ENCODE measurements around the gene GMPR2. TPM values are rescaled to one million over a fixed set of nuclear protein-coding genes. Genes with fewer than 3 reads are reported as not detected.

The GMPR2 gene
- total and polyA plus RNA-seq, 2 experiments from 2014 or later, result 60.6 to 70.6 TPM

DNA sequence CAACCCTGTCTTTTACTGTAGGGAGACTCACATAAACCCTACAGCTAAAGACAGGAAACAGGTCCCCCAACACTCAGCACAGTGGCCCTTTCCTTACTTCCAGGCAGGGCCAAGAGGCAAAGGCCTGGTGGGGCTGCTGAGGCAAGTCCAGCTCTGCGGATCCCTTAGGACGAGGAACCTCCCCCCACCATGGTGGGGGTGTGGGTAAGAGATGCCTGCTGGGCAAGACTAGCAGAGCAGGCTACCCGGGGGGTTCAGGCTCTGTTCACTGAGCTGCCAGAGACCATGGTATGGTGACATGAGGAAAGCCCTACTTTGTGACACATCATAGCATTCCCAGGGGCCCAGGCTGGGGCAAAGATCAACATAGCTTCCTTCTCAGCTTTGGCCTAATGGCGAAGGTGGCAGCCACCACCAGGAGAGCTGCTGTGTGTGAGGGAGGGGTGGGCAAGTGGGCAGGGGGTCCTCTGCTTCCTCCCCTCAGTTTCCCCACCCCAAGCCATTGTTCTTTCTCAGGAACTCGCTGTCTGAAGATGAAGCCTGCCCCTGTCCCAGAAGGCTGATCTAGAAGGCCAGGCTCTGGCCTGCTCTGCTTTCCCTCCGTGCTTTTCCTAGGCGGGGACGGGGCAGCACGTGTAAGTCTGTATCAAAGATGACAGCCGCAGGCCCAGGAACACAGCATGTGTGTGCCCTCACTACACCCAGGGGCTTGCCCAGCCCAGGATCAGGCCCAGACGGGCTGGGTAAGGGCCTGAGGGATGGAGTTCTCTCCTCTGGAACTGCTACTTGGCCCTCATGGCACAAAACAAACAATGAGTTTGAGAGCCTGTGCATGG is 19.8 kb downstream of the GMPR2 start:
- no peak for DNase-seq (ENCODE audit: low spot score)
- no peaks in the 10 kb centered on the region for H3K36me3 ChIP-seq (ENCODE audit: insufficient read depth)
- no peaks in the 10 kb centered on the region for H3K4me1 ChIP-seq (ENCODE audit: insufficient read depth)
- H3K79me2 ChIP-seq (replicated peaks; ENCODE audit: insufficient read depth), result no peaks in the 10 kb centered on the region
- no peaks in the 10 kb centered on the region for H3K27me3 ChIP-seq (ENCODE audit: insufficient read depth)
- Mint-ChIP-seq H3K27ac (no peak overlapping the region), H3K4me3 (no peak overlapping the region), H3K9me3 (no peaks in the 10 kb centered on the region), H3K27me3 (ENCODE audit: insufficient read depth, low read depth, poor library complexity) (peaks cover 12% of the 10 kb centered on the region), H3K36me3 (ENCODE audit: low read depth) (no peaks in the 10 kb centered on the region), H3K4me1 (no peaks in the 10 kb centered on the region)
- no peak overlapping the region for H3K4me2 ChIP-seq
- no peak; the same call in 2 of the 3 replicates for ATAC-seq
- H3K4me3 ChIP-seq, result no peak overlapping the region
- no peaks in the 10 kb centered on the region for H3K9me2 ChIP-seq (ENCODE audit: insufficient read depth)
- H3K27ac ChIP-seq (ENCODE audit: low read depth), result no peak overlapping the region
- no peaks in the 10 kb centered on the region for H4K20me1 ChIP-seq (replicated peaks; ENCODE audit: insufficient read depth)
- no peak for TF ChIP-seq EZH2phosphoT487 (IDR thresholded peaks at IDR 0.05; ENCODE audit: unreplicated experiment)
- TF ChIP-seq NANOG (IDR thresholded peaks at IDR 0.05; ENCODE audit: borderline replicate concordance), result no peak
- no peaks in the 10 kb centered on the region for H3F3A ChIP-seq (replicated peaks; ENCODE audit: low read depth)
- H2AFZ ChIP-seq, result no peak overlapping the region

DNA sequence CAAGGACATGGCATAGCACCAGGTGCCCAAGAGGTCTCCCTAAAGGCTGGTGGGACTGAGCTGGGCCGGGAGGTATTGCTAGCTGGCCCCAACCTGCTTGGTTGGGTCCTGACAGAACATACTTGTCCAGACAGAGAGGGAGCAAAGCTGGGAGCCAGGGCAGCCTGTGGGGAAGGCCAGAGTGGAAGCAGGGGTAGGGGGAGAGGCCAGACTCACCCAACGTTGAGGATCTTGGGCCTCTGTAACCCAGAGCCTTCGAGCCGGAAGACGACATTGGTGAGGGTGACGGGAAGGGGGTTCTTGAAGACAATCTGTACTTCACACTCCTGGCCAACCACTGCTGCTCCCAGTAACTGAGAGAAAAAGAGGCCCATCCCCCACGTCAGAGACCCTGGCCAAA is 21.2 kb downstream of the GMPR2 start:
- H2AFZ ChIP-seq, result no peak overlapping the region
- no peaks in the 10 kb centered on the region for H3K36me3 Mint-ChIP-seq (ENCODE audit: low read depth)
- no peak overlapping the region for H3K4me3 Mint-ChIP-seq
- H3K27ac ChIP-seq (ENCODE audit: low read depth), result no peak overlapping the region
- no peaks in the 10 kb centered on the region for H4K20me1 ChIP-seq (replicated peaks; ENCODE audit: insufficient read depth)
- no peaks in the 10 kb centered on the region for H3K4me1 ChIP-seq (ENCODE audit: insufficient read depth)
- no peak overlapping the region for H3K4me2 ChIP-seq
- H3K9me3 Mint-ChIP-seq, result no peaks in the 10 kb centered on the region
- H3K27ac Mint-ChIP-seq, result no peak overlapping the region
- peaks cover 14% of the 10 kb centered on the region for H3K27me3 Mint-ChIP-seq (ENCODE audit: insufficient read depth, low read depth, poor library complexity)
- no peaks in the 10 kb centered on the region for H3K27me3 ChIP-seq (ENCODE audit: insufficient read depth)
- H3K4me1 Mint-ChIP-seq, result peaks cover 2% of the 10 kb centered on the region; the same call in 2 of the 3 replicates
- H3K79me2 ChIP-seq (replicated peaks; ENCODE audit: insufficient read depth), result no peaks in the 10 kb centered on the region
- H3K36me3 ChIP-seq (ENCODE audit: insufficient read depth), result no peaks in the 10 kb centered on the region
- no peaks in the 10 kb centered on the region for H3K9me2 ChIP-seq (ENCODE audit: insufficient read depth)
- no peak for TF ChIP-seq POLR2AphosphoS5 (IDR thresholded peaks at IDR 0.05; ENCODE audit: low read depth)
- TF ChIP-seq, protein P1, sequence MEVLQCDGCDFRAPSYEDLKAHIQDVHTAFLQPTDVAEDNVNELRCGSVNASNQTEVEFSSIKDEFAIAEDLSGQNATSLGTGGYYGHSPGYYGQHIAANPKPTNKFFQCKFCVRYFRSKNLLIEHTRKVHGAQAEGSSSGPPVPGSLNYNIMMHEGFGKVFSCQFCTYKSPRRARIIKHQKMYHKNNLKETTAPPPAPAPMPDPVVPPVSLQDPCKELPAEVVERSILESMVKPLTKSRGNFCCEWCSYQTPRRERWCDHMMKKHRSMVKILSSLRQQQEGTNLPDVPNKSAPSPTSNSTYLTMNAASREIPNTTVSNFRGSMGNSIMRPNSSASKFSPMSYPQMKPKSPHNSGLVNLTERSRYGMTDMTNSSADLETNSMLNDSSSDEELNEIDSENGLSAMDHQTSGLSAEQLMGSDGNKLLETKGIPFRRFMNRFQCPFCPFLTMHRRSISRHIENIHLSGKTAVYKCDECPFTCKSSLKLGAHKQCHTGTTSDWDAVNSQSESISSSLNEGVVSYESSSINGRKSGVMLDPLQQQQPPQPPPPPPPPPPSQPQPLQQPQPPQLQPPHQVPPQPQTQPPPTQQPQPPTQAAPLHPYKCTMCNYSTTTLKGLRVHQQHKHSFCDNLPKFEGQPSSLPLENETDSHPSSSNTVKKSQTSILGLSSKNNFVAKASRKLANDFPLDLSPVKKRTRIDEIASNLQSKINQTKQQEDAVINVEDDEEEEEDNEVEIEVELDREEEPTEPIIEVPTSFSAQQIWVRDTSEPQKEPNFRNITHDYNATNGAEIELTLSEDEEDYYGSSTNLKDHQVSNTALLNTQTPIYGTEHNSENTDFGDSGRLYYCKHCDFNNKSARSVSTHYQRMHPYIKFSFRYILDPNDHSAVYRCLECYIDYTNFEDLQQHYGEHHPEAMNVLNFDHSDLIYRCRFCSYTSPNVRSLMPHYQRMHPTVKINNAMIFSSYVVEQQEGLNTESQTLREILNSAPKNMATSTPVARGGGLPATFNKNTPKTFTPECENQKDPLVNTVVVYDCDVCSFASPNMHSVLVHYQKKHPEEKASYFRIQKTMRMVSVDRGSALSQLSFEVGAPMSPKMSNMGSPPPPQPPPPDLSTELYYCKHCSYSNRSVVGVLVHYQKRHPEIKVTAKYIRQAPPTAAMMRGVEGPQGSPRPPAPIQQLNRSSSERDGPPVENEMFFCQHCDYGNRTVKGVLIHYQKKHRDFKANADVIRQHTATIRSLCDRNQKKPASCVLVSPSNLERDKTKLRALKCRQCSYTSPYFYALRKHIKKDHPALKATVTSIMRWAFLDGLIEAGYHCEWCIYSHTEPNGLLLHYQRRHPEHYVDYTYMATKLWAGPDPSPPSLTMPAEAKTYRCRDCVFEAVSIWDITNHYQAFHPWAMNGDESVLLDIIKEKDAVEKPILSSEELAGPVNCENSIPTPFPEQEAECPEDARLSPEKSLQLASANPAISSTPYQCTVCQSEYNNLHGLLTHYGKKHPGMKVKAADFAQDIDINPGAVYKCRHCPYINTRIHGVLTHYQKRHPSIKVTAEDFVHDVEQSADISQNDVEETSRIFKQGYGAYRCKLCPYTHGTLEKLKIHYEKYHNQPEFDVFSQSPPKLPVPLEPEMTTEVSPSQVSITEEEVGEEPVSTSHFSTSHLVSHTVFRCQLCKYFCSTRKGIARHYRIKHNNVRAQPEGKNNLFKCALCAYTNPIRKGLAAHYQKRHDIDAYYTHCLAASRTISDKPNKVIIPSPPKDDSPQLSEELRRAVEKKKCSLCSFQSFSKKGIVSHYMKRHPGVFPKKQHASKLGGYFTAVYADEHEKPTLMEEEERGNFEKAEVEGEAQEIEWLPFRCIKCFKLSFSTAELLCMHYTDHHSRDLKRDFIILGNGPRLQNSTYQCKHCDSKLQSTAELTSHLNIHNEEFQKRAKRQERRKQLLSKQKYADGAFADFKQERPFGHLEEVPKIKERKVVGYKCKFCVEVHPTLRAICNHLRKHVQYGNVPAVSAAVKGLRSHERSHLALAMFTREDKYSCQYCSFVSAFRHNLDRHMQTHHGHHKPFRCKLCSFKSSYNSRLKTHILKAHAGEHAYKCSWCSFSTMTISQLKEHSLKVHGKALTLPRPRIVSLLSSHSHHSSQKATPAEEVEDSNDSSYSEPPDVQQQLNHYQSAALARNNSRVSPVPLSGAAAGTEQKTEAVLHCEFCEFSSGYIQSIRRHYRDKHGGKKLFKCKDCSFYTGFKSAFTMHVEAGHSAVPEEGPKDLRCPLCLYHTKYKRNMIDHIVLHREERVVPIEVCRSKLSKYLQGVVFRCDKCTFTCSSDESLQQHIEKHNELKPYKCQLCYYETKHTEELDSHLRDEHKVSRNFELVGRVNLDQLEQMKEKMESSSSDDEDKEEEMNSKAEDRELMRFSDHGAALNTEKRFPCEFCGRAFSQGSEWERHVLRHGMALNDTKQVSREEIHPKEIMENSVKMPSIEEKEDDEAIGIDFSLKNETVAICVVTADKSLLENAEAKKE (CRISPR knock-in tag; IDR thresholded peaks at IDR 0.05), result no peak
- TF ChIP-seq, protein P2, sequence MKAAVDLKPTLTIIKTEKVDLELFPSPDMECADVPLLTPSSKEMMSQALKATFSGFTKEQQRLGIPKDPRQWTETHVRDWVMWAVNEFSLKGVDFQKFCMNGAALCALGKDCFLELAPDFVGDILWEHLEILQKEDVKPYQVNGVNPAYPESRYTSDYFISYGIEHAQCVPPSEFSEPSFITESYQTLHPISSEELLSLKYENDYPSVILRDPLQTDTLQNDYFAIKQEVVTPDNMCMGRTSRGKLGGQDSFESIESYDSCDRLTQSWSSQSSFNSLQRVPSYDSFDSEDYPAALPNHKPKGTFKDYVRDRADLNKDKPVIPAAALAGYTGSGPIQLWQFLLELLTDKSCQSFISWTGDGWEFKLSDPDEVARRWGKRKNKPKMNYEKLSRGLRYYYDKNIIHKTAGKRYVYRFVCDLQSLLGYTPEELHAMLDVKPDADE (IDR thresholded peaks at IDR 0.05), result no peak
- no peak for TF ChIP-seq EZH2phosphoT487 (IDR thresholded peaks at IDR 0.05; ENCODE audit: unreplicated experiment)
- no peak overlapping the region for H3K4me3 ChIP-seq
- ATAC-seq, result no peak
- H3F3A ChIP-seq (replicated peaks; ENCODE audit: low read depth), result no peaks in the 10 kb centered on the region
- DNase-seq (ENCODE audit: low spot score), result no peak
